Left ventricle myocardium superior (tissue), 1 donor: ENCODE measurements around the gene RALGPS2. TPM values are rescaled to one million over a fixed set of nuclear protein-coding genes. Genes with fewer than 3 reads are reported as not detected.
"Not testable (repeated sequence)": the region's sequence is repeated elsewhere in the genome, so short reads cannot be mapped to it uniquely, and the experiment has no call there.

ENCODE experiments used
- ATAC-seq: fragments of 200-7000 bp; cut with Tn5 transposase; one replicate; pipeline ENCODE4 v1.9.1; 2020; ENCODE audit warnings: mild to moderate bottlenecking, moderate library complexity
- DNase-seq: peaks from one replicate; pipeline ENCODE4 v3.0.0-alpha.2; 2020
- intact Hi-C: fragments of 100-400 bp; cut with micrococcal nuclease; formaldehyde crosslinking; loops from one replicate; pipeline ENCODE4 v1.11.0; 2022
- total RNA-seq: library from RNA; stranded (reverse); fragmentation: NEBNext Ultra II Directional; extraction: Animal tissue kit (Norgen Biotek cat#: 25700); gene quantifications from one replicate; pipeline ENCODE4 v1.2.1, GENCODE V29; 2021
- donor health status: DM: no; HTN: yes; CAD: no; lungs with severe emphysema.

RALGPS2 gene
- total RNA-seq, 1 donor from 2014 or later, result 13.7 TPM

GRCh38 chr1:178752891-178753290, 27.8 kb downstream of the RALGPS2 start:
- intact Hi-C loops, result loop anchor here (5.0 kb wide), 1 partner anchor 141 kb away; no protein-coding TSS in a partner anchor
- DNase-seq (no peak), ATAC-seq (no peak)

DNA sequence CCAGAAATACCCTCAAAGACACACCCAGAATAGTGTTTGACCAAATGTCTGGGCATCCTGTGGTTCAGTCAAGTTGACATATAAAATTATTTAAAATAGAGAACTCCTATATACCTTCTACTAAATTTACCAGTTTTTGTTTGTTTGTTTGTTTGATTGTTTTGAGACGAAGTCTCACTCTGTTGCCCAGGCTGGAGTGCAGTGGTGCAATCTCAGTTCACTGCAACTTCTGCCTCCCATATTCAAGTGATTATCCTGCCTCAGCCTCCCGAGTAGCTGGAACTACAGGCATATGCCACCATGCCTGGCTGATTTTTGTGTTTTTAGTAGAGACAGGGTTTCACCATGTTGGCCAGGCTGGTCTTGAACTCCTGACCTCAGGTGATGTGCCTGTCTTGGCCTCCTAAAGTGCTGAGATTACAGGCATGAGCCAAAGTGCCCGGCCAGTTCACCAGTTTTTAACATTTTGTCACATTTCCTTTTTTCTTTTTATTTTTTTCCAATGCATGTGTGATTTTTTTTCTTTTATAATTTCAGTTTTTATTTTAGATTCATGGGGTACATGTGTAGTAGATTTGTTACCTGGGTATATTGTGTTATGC, 29.7 kb downstream of the RALGPS2 start:
- DNase-seq, ATAC-seq: not testable (repeated sequence)
- intact Hi-C loops, result loop anchor here (5.0 kb wide), 2 partner anchors 142 to 207 kb away; no protein-coding TSS in a partner anchor

DNA sequence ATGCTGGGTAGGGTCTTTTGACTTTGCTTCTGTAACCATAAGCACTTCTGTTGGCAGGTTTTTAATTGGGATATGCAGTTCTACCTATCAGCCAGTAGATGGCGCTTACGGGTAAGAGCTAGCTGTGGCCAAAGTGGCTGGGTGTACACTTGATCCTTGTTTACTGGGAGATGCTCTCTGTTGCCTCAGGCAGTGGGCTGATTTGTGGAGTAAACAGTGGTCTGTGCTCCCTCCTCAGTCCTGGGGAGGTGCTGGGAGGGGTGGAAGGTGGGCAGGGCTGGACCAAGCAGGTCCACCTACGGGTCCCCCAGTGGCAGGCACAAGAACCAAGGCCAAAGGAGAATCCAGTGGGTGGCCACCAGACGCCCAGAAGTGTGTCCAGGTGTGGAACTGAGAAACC, 43.4 kb downstream of the RALGPS2 start:
- ATAC-seq (peak; percentile 21), DNase-seq (no peak)
- intact Hi-C loops, result no loop called here

DNA sequence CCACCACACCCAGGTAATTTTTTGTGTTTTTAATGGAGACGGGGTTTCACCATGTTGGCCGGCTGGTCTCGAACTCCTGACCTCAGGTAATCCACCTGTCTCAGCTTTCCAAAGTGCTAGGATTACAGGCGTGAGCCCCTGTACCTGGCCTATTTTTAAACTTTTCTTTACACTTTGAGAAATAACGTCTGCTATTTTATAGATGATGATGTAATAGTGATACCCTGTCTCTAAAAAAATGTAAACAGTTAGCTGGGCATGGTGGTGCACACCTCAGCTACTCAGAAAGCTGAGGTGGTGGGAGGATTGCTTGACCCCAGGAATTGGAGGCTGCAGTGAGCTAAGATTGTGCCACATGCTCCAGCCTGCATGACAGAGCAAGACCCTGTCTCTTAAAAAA, 47.9 kb downstream of the RALGPS2 start:
- no peak for DNase-seq
- ATAC-seq, result no peak
- intact Hi-C loops, result loop anchor here (5.0 kb wide), 1 partner anchor 229 kb away; no protein-coding TSS in a partner anchor

DNA sequence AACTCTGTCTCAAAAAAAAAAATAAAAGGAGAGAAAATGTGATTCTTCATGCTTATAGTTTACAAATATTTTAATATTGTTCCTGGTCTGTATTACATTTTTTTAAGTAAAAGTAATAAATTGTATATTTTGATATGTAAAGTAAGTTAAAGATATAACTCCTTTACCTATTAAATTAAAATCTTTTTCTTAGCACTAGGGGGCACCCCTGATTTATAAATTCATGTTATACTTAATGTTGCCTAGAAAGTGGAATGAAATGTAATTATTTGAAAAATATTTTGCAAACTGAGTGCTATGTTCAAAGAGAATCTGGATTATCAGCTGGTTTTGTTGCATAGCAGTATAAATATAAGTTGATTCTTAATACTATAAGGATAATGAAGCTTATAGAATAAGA, 49.2 kb downstream of the RALGPS2 start:
- ATAC-seq (no peak), DNase-seq (no peak)
- intact Hi-C loops, result loop anchor here (5.0 kb wide), 1 partner anchor 228 kb away; no protein-coding TSS in a partner anchor

DNA sequence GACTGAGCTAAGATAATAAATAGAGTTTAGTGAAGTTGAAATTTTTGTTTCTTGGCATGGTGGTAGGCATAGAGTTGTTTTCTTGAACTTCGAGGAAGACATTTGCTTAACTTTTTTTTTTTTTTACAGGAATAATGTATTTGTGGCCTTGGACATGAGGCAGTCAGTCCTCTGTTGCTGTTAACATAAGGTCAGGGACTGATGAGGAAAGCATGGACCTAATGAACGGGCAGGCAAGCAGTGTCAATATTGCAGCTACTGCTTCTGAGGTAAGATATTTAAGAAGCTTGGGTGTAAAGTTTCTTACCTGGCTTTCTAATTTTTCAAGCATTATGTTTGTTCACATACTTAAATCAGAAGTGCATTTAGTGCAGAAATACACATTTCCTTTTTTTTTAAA, 51.5 kb downstream of the RALGPS2 start:
- ATAC-seq, result no peak
- intact Hi-C loops, result no loop called here
- no peak for DNase-seq

GRCh38 chr1:178781533-178782330, 56.7 kb downstream of the RALGPS2 start:
- intact Hi-C loops, result no loop called here
- ATAC-seq (no peak), DNase-seq (no peak)

DNA sequence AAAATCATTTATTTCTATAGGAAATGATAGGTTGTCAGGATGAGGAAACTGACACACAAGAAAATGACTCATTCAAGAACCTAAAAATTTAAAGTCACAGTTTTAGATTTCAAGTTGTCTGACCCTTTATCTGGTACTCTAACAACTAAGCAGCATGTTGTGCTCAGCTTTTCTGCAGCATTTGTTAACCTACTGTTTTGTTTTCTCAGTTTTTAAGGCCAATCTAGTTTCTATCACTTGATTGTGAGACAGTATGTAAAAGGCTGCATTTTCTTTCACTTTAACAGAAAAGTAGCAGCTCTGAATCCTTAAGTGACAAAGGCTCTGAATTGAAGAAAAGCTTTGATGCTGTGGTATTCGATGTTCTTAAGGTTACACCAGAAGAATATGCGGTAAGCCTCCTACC, 59.1 kb downstream of the RALGPS2 start:
- intact Hi-C loops, result no loop called here
- DNase-seq (no peak), ATAC-seq (no peak)

GRCh38 chr1:178792394-178792793, 67.3 kb downstream of the RALGPS2 start:
- no peak for ATAC-seq
- intact Hi-C loops, result no loop called here
- no peak for DNase-seq

GRCh38 chr1:178796013-178796412, 71.0 kb downstream of the RALGPS2 start:
- intact Hi-C loops, result no loop called here

GRCh38 chr1:178797590-178797989, 72.5 kb downstream of the RALGPS2 start:
- intact Hi-C loops, result no loop called here

More at GRCh38 chr1:178796013-178796412, 71.0 kb downstream of the RALGPS2 start:
- no peak for DNase-seq
- no peak for ATAC-seq

DNA sequence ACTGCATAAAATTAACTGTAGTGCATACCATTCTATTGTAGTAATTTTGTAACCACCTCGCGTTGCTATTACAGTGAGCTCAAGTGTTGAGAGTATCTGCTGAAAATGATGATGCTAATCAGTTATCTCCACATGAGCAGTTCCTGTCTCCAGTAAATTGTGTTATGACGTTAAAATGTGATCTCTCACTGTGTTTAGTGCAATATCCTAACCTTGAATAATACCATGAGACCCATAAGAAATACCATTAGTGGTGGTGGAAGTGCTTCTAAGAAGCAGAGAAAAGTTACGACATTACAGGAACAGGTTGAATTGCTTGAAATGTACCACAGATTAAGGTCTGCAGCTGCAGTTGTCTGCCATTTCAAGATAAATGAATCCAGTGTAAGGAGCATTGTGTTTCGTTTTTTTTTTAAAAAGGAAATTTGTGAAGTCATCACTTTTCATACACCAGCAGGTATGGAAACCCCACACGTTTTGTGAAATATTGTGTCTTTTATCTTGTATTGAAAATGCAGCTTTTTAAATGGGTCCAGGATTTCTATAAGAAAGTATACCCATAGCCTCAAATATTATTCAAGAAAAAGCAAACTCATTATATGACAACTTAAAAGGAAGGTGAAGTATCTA, 73.3 kb downstream of the RALGPS2 start:
- intact Hi-C loops, result no loop called here
- no peak for DNase-seq
- ATAC-seq, result no peak

More at GRCh38 chr1:178797590-178797989, 72.5 kb downstream of the RALGPS2 start:
- ATAC-seq (no peak), DNase-seq (no peak)

- DNase-seq (no peak), ATAC-seq (no peak)
- intact Hi-C loops, result no loop called here
Measured at GRCh38 chr1:178802873-178803272, 77.8 kb downstream of the RALGPS2 start.

DNA sequence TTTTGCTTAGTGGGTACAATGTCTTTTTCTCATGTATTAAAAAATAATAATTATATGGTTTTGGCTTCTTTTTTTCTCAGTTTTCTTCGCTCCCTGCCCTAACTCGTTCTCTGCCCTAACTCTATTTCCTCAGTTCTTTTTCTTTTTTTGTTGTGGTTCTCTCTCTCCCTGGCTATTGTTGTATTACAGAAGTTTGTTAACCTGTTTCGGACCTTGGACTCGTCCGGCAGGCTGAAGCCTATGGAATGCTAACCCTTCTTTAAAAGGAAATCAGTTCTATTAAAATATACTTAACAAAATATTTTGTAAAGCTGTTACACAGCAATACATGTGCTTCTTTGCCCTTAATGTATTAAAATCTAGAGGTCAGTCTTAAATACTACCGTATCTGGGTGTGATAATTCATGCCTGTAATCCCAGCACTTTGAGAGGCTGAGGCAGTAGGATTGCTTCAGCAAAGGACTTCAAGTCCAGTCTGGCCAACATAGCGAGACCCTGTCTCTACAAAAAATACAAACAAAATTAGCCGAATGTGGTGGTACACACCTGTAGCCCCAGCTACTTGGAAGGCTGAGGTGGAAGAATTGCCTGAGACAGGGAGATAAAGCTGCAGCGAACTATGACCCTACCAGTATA, 81.7 kb downstream of the RALGPS2 start:
- intact Hi-C loops, result no loop called here
- DNase-seq (no peak), ATAC-seq (no peak)

DNA sequence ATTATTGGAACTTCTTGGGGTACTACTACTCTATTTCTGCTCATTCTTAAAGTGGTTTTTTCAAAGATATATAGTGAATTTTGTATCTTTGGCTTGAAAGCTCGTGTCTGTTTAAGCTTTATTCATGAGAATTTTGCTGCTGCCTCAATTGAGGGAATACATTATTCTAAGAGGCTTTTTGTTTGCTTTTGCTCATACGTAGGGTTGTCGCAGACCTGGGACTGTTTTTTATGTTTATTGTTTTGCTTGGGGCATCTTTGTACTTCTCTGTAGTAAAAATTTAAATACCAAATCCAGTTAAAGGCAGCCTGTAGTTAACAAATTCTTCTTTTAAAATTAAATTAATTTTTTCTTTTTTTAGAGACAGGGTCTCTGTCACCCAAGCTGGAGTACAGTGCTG, 83.5 kb downstream of the RALGPS2 start:
- intact Hi-C loops, result no loop called here
- DNase-seq, result no peak
- ATAC-seq, result no peak

GRCh38 chr1:178810585-178810984, 85.5 kb downstream of the RALGPS2 start:
- ATAC-seq (no peak), DNase-seq (no peak)
- intact Hi-C loops, result loop anchor here (10.0 kb wide), 1 partner anchor 194 kb away; no protein-coding TSS in a partner anchor

- intact Hi-C loops, result loop anchor here (10.0 kb wide), 1 partner anchor 186 kb away; no protein-coding TSS in a partner anchor
- DNase-seq (no peak), ATAC-seq (no peak)
Measured at GRCh38 chr1:178818416-178818815, 93.4 kb downstream of the RALGPS2 start.

DNA sequence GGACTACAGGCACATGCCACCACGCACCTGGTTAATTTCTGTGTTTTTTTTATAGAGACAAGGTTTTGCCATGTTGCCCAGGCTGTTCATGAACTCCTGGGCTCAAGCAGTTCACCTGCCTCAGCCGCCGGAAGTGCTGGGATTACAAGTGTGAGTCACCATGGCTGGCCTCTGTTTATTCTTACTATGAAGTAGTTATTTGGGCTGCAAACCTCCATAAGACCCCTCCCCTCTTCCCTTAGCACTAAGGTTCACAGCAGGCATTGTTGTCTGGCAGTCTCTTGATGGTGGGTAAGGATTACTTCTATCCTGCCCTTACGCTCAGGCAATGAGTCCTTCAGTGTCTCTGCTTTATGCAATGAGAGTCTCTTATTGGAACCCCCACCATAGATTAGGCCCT, 94.1 kb downstream of the RALGPS2 start:
- ATAC-seq (no peak), DNase-seq (no peak)
- intact Hi-C loops, result loop anchor here (10.0 kb wide), 1 partner anchor 186 kb away; no protein-coding TSS in a partner anchor

- no peak for DNase-seq
- no peak for ATAC-seq
- intact Hi-C loops, result no loop called here
Measured at GRCh38 chr1:178821134-178821866, 96.3 kb downstream of the RALGPS2 start.
